CD4-positive, alpha-beta T cell treated with Interleukin-10 for 1 hour (primary cell): Measurements from ENCODE around the gene TMC6.
"Not testable (repeated sequence)": the region's sequence is repeated elsewhere in the genome, so short reads cannot be mapped to it uniquely, and the experiment has no call there.

Source experiments
- DNase-seq: peaks from one replicate; pipeline ENCODE4 v3.0.0-alpha.2; 2020

The TMC6 gene, protein sequence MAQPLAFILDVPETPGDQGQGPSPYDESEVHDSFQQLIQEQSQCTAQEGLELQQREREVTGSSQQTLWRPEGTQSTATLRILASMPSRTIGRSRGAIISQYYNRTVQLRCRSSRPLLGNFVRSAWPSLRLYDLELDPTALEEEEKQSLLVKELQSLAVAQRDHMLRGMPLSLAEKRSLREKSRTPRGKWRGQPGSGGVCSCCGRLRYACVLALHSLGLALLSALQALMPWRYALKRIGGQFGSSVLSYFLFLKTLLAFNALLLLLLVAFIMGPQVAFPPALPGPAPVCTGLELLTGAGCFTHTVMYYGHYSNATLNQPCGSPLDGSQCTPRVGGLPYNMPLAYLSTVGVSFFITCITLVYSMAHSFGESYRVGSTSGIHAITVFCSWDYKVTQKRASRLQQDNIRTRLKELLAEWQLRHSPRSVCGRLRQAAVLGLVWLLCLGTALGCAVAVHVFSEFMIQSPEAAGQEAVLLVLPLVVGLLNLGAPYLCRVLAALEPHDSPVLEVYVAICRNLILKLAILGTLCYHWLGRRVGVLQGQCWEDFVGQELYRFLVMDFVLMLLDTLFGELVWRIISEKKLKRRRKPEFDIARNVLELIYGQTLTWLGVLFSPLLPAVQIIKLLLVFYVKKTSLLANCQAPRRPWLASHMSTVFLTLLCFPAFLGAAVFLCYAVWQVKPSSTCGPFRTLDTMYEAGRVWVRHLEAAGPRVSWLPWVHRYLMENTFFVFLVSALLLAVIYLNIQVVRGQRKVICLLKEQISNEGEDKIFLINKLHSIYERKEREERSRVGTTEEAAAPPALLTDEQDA

DNA sequence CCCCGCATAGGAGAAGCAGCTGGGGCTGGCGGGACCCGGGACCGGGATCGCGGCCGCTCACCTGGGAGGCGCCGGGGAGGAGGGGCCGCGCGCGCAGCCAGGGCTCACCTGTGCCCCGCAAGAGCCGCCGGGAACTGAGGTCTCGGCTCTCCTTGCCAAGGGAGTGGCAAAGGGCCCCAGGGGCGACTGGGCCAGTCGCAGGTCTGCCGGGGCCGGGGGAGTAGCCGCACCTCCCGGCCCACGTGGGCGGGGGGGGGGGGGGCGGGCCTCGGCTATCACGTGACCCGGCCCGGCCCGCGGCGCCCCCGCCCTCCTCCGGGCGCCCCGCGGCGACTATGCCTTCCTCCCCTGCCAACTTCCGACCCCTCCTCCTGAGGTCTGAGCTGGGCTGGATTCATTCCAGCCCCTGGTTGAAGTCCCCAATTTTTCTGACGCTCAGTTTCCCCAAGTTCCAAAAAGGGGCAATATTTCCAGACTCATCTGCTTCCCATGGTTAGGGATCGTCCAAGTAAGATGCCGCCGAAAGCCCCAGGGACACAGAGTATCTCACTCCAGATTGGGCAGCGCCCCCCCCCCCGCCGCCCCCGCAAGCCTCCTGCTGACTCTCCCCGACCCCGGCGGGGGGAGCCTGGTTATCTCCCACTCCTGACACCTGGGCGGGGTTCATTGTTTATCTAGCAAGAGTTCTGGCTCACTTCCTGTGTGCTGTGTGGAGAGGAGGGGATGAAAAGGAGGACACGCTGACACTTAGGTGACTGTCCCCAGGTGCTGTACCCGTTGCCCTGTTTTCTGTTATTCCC is at the start of gene TMC6:
TSS of gene TMC6 (minus strand) at position 205 of the 800 bp plus-strand sequence. CDS start 1,923 bp downstream, outside the sequence.
- peak; percentile 79 for DNase-seq

DNA sequence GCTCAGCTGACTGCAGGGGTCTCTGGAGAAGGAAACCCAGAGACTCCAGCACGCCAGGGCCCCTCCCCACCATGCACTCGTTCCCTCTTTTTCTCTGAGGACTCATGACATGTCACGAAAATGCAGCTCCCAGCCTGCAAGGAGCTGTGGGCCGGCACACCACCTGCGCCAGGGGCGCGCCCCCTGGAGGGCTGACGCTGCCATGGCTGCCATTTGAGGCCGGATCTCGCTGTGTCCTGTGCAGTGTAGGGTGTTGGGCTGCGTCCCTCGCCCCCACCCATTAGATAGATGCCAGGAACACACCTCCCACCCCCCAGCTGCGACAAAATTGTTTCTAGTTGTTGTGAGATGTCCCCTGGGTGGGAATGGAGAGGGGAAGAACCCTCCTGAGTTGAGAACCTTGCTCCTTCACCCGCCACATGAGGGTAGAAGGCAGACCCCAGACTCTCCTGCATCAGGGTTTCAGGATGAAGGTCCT is 48.0 kb upstream of the TMC6 start:
- DNase-seq, result peak; percentile 81

- no peak for DNase-seq
Observed at GRCh38 chr17:78175643-78175981, 47.1 kb upstream of the TMC6 start.

DNA sequence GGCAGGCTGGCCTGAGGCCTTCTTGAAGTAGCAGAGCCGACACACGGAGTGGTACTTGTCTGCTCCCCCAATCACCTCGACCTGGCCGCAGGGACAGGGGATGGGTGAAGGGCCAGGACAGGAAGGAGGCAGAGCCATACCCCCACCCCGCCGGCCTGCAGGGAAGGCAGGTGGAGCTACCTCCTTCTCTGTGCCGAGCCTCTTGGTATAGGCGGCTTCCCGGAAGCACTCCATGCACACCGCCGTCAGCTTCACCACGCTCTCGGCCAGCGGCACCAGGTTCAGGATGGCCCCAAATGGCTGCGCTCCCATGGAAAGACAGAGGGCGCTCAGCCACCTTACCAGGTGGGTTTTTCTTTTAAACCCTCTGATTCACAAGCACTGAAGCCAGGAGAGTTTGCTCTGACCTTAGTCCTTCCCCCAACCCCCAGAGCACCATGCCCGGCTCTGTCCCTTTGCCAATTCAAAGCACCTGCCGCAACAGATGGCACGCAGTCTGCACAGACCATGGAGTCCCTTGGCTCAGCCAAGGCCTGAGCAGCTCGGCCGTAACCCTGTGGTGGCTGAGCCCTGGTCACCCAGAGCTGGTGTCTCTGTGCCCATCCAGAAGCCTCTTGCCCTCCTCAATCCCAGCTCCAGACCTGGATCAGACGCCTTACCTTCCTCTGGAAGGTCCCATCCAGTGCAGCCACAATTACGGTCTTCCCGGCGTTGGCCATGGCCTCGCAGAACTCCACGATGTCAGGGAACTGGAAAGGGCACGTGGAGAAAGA is 46.5 kb upstream of the TMC6 start:
- DNase-seq, result no peak

GRCh38 chr17:78174346-78174869 is 45.9 kb upstream of the TMC6 start:
- DNase-seq, result no peak

- DNase-seq, result peak; percentile 46
Observed at GRCh38 chr17:78173097-78173715, 44.7 kb upstream of the TMC6 start.

DNA sequence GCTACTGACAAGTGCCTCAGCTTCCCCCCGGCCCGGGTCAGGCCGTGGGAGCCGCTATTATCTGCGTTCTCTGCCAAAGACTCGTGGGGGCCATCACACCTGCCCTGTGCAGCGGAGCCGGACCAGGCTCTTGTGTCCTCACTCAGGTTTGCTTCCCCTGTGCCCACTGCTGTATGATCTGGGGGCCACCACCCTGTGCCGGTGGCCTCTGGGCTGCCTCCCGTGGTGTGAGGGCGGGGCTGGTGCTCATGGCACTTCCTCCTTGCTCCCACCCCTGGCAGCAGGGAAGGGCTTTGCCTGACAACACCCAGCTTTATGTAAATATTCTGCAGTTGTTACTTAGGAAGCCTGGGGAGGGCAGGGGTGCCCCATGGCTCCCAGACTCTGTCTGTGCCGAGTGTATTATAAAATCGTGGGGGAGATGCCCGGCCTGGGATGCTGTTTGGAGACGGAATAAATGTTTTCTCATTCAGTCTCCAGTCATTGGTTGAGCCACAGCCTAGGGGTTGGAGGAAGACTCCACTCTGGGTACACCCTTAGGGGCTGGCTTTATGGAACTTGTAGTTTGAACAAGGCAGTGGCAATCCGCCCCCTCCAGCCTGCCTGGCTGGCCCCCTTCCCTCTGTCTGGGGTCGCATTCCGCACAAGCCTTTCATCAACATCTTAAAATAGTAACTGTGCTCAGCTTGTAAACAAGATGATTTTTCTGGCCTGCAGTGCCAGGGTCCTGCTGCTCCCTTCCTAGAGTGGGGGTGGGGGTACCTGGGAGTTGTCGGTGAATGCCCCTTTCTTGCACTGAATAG is 43.9 kb upstream of the TMC6 start:
- no peak for DNase-seq

- DNase-seq, result not testable (repeated sequence)
Observed at GRCh38 chr17:78171591-78172248, 43.2 kb upstream of the TMC6 start.

- DNase-seq, result no peak
Observed at GRCh38 chr17:78170692-78171590, 42.4 kb upstream of the TMC6 start.

DNA sequence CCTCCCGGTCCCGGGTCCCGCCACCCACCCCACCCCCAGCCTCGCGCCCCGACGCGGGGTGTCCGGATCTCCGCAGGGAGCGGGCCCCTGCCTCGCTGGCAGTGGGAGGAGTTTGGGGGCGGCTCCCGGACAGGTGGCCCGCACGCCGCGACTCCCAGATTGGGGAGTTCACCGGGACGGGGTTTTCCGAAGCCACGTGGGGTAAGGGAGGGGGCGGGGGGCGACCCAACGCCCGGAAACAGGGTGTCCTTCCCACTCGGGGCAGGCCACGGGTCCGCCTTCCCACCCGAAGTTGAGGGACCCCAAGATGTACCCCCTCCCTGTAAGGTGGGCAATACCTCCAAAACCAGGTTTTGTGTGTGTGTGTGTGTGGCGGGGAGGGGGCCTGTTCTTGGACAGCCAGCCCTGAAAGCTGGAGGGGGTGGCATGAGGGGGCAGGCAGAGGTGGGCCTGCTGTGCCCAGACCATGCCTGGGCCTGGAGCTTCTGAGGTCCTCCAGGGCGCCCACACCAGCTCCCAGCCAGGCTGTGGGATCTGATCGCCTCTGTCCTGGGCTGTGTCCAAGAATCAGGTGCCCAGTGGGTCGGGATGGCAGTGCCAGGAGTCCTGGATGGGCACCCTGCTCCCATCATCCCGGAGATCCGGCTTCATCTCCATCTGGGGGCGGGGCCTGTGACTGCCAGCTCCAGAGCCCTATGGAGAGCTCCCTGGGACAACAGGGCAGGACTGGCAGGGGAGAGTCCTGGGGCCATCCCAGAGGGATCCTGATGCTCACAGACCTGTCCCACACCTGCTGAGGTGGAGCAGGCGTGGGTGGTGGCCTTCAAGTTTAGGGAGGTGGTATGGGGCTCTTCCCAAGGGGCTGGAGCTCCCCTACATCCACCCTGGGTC is 40.6 kb upstream of the TMC6 start:
- peak; percentile 77 for DNase-seq

- DNase-seq, result peak; percentile 90
Observed at GRCh38 chr17:78168242-78168902, 39.8 kb upstream of the TMC6 start, which contains the start of gene SYNGR2. TSS of gene SYNGR2 (plus strand) at chr17:78168581. CDS start at chr17:78168617, 36 bp downstream.

GRCh38 chr17:78166416-78166815 is 37.9 kb upstream of the TMC6 start:
- DNase-seq, result no peak

- no peak for DNase-seq
Observed at GRCh38 chr17:78164748-78165607, 36.4 kb upstream of the TMC6 start.

GRCh38 chr17:78163881-78164747 is 35.6 kb upstream of the TMC6 start:
- no peak for DNase-seq

DNA sequence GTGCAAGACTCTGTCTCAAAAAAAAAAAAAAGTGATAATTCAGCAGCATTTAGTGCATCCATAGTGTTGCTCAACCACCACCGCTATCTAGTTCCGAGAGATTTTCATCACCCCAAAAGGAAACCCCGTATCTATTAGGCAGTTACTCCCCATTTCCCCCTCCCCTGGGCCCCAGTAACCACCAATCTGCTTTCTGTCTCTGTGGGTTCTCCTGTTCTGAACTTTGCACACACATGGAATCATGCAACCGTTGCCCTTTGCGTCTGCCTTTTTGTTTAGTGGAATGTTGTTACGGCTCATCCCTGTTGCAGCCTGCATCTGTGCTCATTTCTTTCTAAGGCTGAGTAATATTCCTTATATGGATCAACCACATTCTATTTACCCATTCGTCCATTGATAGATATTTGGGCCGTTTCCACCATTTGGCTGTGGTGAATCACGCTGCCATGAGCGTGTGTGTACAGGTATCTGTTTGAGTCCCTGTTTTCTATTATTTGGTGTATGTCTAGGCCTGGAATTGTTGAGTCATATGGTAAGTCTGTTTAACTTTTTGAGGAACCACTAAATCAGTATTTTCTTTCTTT is 31.1 kb upstream of the TMC6 start:
- no peak for DNase-seq
